HepG2 (cell line): ENCODE results near the gene BHLHE41. TPM values are rescaled to one million over a fixed set of nuclear protein-coding genes. Genes with fewer than 3 reads are reported as not detected.

Experiments used
- ATAC-seq: fragments of 200-7000 bp; cut with Tn5 transposase; 3 replicates; pipeline ENCODE4 v1.9.1; 2020; ENCODE audit warnings: mild to moderate bottlenecking, moderate library complexity
- BruUV-seq: library from RNA; stranded (reverse); fragments of 400-500 nt; replicated peaks from 2 replicates; lab custom pipeline; 2021; lab: Mats Ljungman, UMichigan
- CTCF ChIA-PET: fragments of 300-600 bp; formaldehyde crosslinking; extraction: SDS; loops from one replicate; lab custom pipeline; 2021; ENCODE audit warnings: low total read pairs, inconsistent platforms, low intra/inter-chr PET ratio; lab: Yijun Ruan, JAX
- POLR2A ChIA-PET: fragments of 350-600 bp; sonication (Branson Sonifier 250); formaldehyde crosslinking; loops from one replicate; lab custom pipeline; 2020; ENCODE audit warnings: antibody characterized with exemption, inconsistent platforms; lab: Yijun Ruan, JAX
- DNase-seq: peaks from one replicate; pipeline ENCODE4 v3.0.0-alpha.2; 2015; ENCODE audit warnings: low spot score
- FAIRE-seq: peaks from 3 replicates; lab custom pipeline; 2011; peaks lifted over from hg19 to GRCh38; lab: Jason Lieb, UNC
- H2AFZ ChIP-seq: one replicate; pipeline ENCODE4 v1.6.1; 2011; ENCODE audit warnings: low read length, inconsistent platforms
- H3K27ac ChIP-seq: fragments of 300-600 bp; 3 replicates; pipeline ENCODE4 v1.8.0; 2011; ENCODE audit warnings: mixed run types, mild to moderate bottlenecking, mixed read lengths, low read length, inconsistent platforms; ENCODE audit not compliant: insufficient read depth; ENCODE audit errors: extremely low read length
- H3K27me3 ChIP-seq, 2 experiments: fragments of 200-600 bp in 1 of 2; 2 replicates in 1 of 2; 3 replicates in 1 of 2; pipeline versions ENCODE4 v1.6.0 to v1.8.0; 2011; ENCODE audit warnings: low read length in 2 of 2, mild to moderate bottlenecking in 2 of 2, moderate library complexity in 2 of 2, inconsistent platforms in 1 of 2; ENCODE audit not compliant: insufficient read depth in 2 of 2, control insufficient read depth in 1 of 2
- H3K36me3 ChIP-seq, 2 experiments: fragments of 200-600 bp in 1 of 2; replicated peaks in 1 of 2; 2 replicates in 1 of 2; 3 replicates in 1 of 2; pipeline versions ENCODE4 v1.5.1 to v1.8.0; 2011; ENCODE audit warnings: low read length in 2 of 2, inconsistent platforms in 1 of 2; ENCODE audit not compliant: insufficient read depth in 2 of 2, control insufficient read depth in 1 of 2
- H3K4me1 ChIP-seq: 2 replicates; pipeline ENCODE4 v1.5.1; 2012; ENCODE audit warnings: low read length, inconsistent platforms; ENCODE audit not compliant: insufficient read depth
- H3K4me2 ChIP-seq: 2 replicates; pipeline ENCODE4 v1.6.0; 2011; ENCODE audit warnings: low read depth, low read length, inconsistent platforms
- H3K4me3 ChIP-seq, 3 experiments: fragments of 200-600 bp in 1 of 3; sonication (generic), shearing (Covaris generic) in 1 of 3; replicated peaks in 1 of 3; 2 replicates each; pipeline ENCODE4 v1.5.1; 2011 to 2016; ENCODE audit warnings: low read length in 3 of 3, inconsistent platforms in 2 of 3, low read depth in 2 of 3, mild to moderate bottlenecking in 2 of 3, control low read depth in 1 of 3, mixed read lengths in 1 of 3; ENCODE audit not compliant: insufficient read depth in 1 of 3
- H3K79me2 ChIP-seq: one replicate; pipeline ENCODE4 v1.6.1; 2011; ENCODE audit warnings: low read length, inconsistent platforms; ENCODE audit not compliant: insufficient read depth
- H3K9ac ChIP-seq: 2 replicates; pipeline ENCODE4 v1.6.0; 2011; ENCODE audit warnings: mild to moderate bottlenecking, low read depth, low read length, inconsistent platforms; ENCODE audit not compliant: insufficient read depth
- H3K9me3 ChIP-seq: 2 replicates; pipeline ENCODE4 v1.5.1; 2012; ENCODE audit warnings: mild to moderate bottlenecking, low read length
- H4K20me1 ChIP-seq: 2 replicates; pipeline ENCODE4 v1.6.0; 2011; ENCODE audit warnings: inconsistent platforms, mild to moderate bottlenecking, low read length, moderate library complexity; ENCODE audit not compliant: insufficient read depth
- FOXA3 ChIP-seq: IDR thresholded peaks from 2 replicates; pipeline ENCODE4 v1.6.1; 2016; ENCODE audit warnings: missing genetic modification reagents, missing compliant biosample characterization
- HMGA1 ChIP-seq: sonication (generic); formaldehyde crosslinking; conservative IDR thresholded peaks from 2 replicates; pipeline ENCODE4 v1.4.0; 2020; ENCODE audit warnings: missing genetic modification reagents
- HNRNPL ChIP-seq: fragments of 200-400 bp; formaldehyde crosslinking; IDR thresholded peaks from 2 replicates; pipeline ENCODE4 v1.6.1; 2017; ENCODE audit warnings: mild to moderate bottlenecking, low read depth, low read length
- KDM3A ChIP-seq: IDR thresholded peaks from 2 replicates; pipeline ENCODE4 v1.6.1; 2018; ENCODE audit warnings: low read depth, missing compliant biosample characterization
- NCOA1 ChIP-seq: sonication (generic); formaldehyde crosslinking; IDR thresholded peaks from 2 replicates; pipeline ENCODE4 v1.9.0; 2021; ENCODE audit warnings: missing genetic modification reagents
- NFKB2 ChIP-seq: sonication (generic); formaldehyde crosslinking; IDR thresholded peaks from 2 replicates; pipeline ENCODE4 v1.4.0; 2020; ENCODE audit warnings: missing genetic modification reagents, borderline replicate concordance
- RBFOX2 ChIP-seq: fragments of 200-400 bp; formaldehyde crosslinking; IDR thresholded peaks from 2 replicates; pipeline ENCODE4 v1.6.1; 2017; ENCODE audit warnings: low read depth, mild to moderate bottlenecking, low read length
- THYN1 ChIP-seq: sonication (generic); formaldehyde crosslinking; IDR thresholded peaks from 2 replicates; pipeline ENCODE4 v1.8.1; 2023; ENCODE audit warnings: low read depth, mild to moderate bottlenecking, moderate library complexity, missing genetic modification reagents, borderline replicate concordance
- ZC3H4 ChIP-seq: sonication (generic); formaldehyde crosslinking; IDR thresholded peaks from 2 replicates; pipeline ENCODE4 v1.4.0; 2020; ENCODE audit warnings: missing genetic modification reagents, borderline replicate concordance
- ZNF350 ChIP-seq: sonication (generic); formaldehyde crosslinking; IDR thresholded peaks from 2 replicates; pipeline ENCODE4 v1.4.0; 2020; ENCODE audit warnings: mild to moderate bottlenecking, low read depth, missing genetic modification reagents, borderline replicate concordance
- ZNF562 ChIP-seq: sonication (generic); formaldehyde crosslinking; IDR thresholded peaks from 2 replicates; pipeline ENCODE4 v1.8.0; 2022; ENCODE audit warnings: missing genetic modification reagents, borderline replicate concordance
- ZNF7 ChIP-seq: IDR thresholded peaks from 2 replicates; pipeline ENCODE4 v1.6.1; 2016; ENCODE audit warnings: missing biosample characterization, missing genetic modification reagents
- ZNF761 ChIP-seq: sonication (generic); formaldehyde crosslinking; conservative IDR thresholded peaks from 2 replicates; pipeline ENCODE4 v1.4.0; 2020; ENCODE audit warnings: mild to moderate bottlenecking, missing genetic modification reagents
- WGBS: methylation state at CpG from one replicate; pipeline ENCODE4 v1.1.6; 2017; ENCODE audit warnings: low lambda C conversion rate; 5-methylcytosine and 5-hydroxymethylcytosine counted together
- in situ Hi-C: cut with HindIII; loops from 2 replicates; pipeline ENCODE4 v1.10.0; 2017; ENCODE audit warnings: low pct_unique_long_range_greater_than_20kb; ENCODE audit not compliant: extremely low pct_ligation_motif_present
- intact Hi-C: fragments of 100-400 bp; cut with micrococcal nuclease; formaldehyde crosslinking; loops from one replicate; pipeline ENCODE4 v1.10.0; 2022; ENCODE audit not compliant: unreplicated experiment
- polyA plus RNA-seq, 8 experiments: library from polyadenylated mRNA; depleted of rRNA in 3 of 8; stranded (reverse) in 7 of 8; unstranded in 1 of 8; fragments of >200 nt; fragmentation: Illumina TruSeq in 4 of 8; extraction: Trizol in 4 of 8; gene quantifications; 2 replicates each; pipeline versions ENCODE4 v1.2.1 to v1.2.3, GENCODE V29; 2011 to 2016; ENCODE audit warnings: low read depth in 4 of 8, missing spikeins in 1 of 8, mixed read lengths in 1 of 8; ENCODE audit not compliant: insufficient read depth in 1 of 8
- total RNA-seq, 5 experiments: library from RNA; depleted of rRNA; stranded (reverse); fragments of >200 nt; fragmentation: Illumina TruSeq; extraction: Trizol; gene quantifications; 2 replicates each; pipeline ENCODE4 v1.2.3, GENCODE V29; 2016; ENCODE audit warnings: low read depth in 1 of 5
- TF ChIP-seq, protein P1 (sequence below): sonication (generic); formaldehyde crosslinking; IDR thresholded peaks from 2 replicates; pipeline ENCODE4 v1.4.0; 2020; ENCODE audit warnings: missing genetic modification reagents
- TF ChIP-seq, protein P2 (sequence below): sonication (generic); formaldehyde crosslinking; IDR thresholded peaks from 2 replicates; pipeline ENCODE4 v1.8.1; 2023; ENCODE audit warnings: mild to moderate bottlenecking, moderate library complexity, missing genetic modification reagents
- TF ChIP-seq, protein P3 (sequence below): IDR thresholded peaks from 2 replicates; pipeline ENCODE4 v1.6.1; 2012; ENCODE audit warnings: low read depth, low read length, improper control_type of control experiment
- TF ChIP-seq, protein P4 (sequence below): IDR thresholded peaks from 2 replicates; pipeline ENCODE4 v1.6.1; 2018; ENCODE audit warnings: missing genetic modification reagents

The BHLHE41 gene
- total and polyA plus RNA-seq, 2 of the 13 experiments (the other 11 are each of a cell fraction or from before 2014, with no cell fraction given): 0.03 TPM; not detected in 1

DNA sequence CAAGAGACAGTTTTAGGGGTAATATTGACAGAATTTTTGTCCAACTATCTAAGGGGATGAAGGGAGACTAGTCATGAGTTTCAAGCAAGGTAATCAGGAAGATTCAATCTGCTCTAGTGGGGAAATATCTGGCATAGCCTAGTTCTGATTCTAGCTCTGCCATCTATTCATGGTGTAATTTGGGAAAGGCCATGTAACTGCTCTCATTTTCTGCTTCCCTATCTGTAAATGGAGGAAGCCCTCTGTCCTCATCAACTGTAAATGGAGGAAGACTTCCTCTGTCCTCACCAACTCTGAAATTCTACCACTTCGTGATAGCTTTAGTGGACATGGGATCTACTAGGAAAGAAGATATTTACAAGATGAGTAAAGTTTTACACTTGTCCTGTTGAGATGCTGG, 37.9 kb downstream of the BHLHE41 start:
- intact Hi-C loops: no loop called here
- ATAC-seq (no peak), FAIRE-seq (no peak), DNase-seq (no peak)
- H3K79me2 ChIP-seq: no peaks in the 10 kb centered on the region
- no peak overlapping the region for H3K4me3 ChIP-seq
- H3K9ac ChIP-seq: no peak overlapping the region
- H3K4me2 ChIP-seq: no peak overlapping the region
- in situ Hi-C loops: no loop called here
- H3K27me3 ChIP-seq: no peaks in the 10 kb centered on the region
- H2AFZ ChIP-seq: no peak overlapping the region
- H4K20me1 ChIP-seq: no peaks in the 10 kb centered on the region
- TF ChIP-seq, protein P1, sequence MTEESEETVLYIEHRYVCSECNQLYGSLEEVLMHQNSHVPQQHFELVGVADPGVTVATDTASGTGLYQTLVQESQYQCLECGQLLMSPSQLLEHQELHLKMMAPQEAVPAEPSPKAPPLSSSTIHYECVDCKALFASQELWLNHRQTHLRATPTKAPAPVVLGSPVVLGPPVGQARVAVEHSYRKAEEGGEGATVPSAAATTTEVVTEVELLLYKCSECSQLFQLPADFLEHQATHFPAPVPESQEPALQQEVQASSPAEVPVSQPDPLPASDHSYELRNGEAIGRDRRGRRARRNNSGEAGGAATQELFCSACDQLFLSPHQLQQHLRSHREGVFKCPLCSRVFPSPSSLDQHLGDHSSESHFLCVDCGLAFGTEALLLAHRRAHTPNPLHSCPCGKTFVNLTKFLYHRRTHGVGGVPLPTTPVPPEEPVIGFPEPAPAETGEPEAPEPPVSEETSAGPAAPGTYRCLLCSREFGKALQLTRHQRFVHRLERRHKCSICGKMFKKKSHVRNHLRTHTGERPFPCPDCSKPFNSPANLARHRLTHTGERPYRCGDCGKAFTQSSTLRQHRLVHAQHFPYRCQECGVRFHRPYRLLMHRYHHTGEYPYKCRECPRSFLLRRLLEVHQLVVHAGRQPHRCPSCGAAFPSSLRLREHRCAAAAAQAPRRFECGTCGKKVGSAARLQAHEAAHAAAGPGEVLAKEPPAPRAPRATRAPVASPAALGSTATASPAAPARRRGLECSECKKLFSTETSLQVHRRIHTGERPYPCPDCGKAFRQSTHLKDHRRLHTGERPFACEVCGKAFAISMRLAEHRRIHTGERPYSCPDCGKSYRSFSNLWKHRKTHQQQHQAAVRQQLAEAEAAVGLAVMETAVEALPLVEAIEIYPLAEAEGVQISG (CRISPR knock-in tag): no peak
- TF ChIP-seq FOXA3 (CRISPR knock-in tag): no peak
- no peak for TF ChIP-seq NCOA1 (CRISPR knock-in tag)
- no peak for TF ChIP-seq THYN1
- TF ChIP-seq KDM3A (CRISPR knock-in tag): no peak
- no peak for TF ChIP-seq HMGA1 (CRISPR knock-in tag)
- no peak for TF ChIP-seq ZNF350 (CRISPR knock-in tag)
- TF ChIP-seq, protein P2, sequence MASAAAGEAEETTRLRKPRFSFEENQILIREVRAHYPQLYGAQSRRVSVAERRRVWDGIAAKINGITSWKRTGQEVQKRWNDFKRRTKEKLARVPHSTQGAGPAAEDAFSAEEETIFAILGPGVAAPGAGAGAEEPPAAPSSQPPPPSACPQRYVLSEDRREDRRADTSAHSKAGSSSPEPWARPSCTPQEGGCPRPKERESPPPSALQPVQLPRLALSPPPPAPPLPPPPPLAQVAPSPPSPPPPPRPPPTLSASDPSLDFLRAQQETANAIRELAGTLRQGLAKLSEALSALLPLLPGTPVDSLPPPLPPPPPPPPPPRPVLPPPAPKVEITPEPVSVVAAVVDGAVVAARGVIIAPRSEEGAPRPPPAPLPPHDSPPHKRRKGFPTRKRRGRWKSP (CRISPR knock-in tag): no peak
- no peak for TF ChIP-seq ZNF761 (CRISPR knock-in tag)
- TF ChIP-seq ZC3H4 (CRISPR knock-in tag): no peak
- TF ChIP-seq ZNF7 (CRISPR knock-in tag): no peak
- TF ChIP-seq, protein P3, sequence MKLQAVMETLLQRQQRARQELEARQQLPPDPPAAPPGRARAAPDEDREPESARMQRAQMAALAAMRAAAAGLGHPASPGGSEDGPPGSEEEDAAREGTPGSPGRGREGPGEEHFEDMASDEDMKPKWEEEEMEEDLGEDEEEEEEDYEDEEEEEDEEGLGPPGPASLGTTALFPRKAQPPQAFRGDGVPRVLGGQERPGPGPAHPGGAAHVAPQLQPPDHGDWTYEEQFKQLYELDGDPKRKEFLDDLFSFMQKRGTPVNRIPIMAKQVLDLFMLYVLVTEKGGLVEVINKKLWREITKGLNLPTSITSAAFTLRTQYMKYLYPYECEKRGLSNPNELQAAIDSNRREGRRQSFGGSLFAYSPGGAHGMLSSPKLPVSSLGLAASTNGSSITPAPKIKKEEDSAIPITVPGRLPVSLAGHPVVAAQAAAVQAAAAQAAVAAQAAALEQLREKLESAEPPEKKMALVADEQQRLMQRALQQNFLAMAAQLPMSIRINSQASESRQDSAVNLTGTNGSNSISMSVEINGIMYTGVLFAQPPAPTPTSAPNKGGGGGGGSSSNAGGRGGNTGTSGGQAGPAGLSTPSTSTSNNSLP: no peak
- TF ChIP-seq RBFOX2: no peak
- TF ChIP-seq ZNF562: no peak
- TF ChIP-seq NFKB2 (CRISPR knock-in tag): no peak
- TF ChIP-seq, protein P4, sequence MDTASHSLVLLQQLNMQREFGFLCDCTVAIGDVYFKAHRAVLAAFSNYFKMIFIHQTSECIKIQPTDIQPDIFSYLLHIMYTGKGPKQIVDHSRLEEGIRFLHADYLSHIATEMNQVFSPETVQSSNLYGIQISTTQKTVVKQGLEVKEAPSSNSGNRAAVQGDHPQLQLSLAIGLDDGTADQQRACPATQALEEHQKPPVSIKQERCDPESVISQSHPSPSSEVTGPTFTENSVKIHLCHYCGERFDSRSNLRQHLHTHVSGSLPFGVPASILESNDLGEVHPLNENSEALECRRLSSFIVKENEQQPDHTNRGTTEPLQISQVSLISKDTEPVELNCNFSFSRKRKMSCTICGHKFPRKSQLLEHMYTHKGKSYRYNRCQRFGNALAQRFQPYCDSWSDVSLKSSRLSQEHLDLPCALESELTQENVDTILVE (CRISPR knock-in tag): no peak
- TF ChIP-seq HNRNPL: no peak
- ChIA-PET POLR2A (no interaction called here), CTCF (no interaction called here)
- H3K9me3 ChIP-seq: no peaks in the 10 kb centered on the region
- 4% methylated on average over 1 of the region's 1 CpG for WGBS
- H3K4me1 ChIP-seq: no peaks in the 10 kb centered on the region
- H3K27ac ChIP-seq: no peak overlapping the region
- BruUV-seq: no TSS peak
- H3K36me3 ChIP-seq: no peaks in the 10 kb centered on the region
